ENCODE measurements around the gene NUP62. TPM values are rescaled to one million over a fixed set of nuclear protein-coding genes. Genes with fewer than 3 reads are reported as not detected.

The NUP62 gene
- total and polyA plus RNA-seq, 4 donors: 14.2 to 19.8 (median 18.1) TPM

- no peak overlapping the region for H3K4me3 ChIP-seq (ENCODE audit: low read depth in 1 of 3, low read length in 3 of 3)
- H3K4me1 ChIP-seq (ENCODE audit: control insufficient read depth in 4 of 4, insufficient read depth in 4 of 4, low read length in 3 of 4): peaks cover 0 to 10% (median 5%) of the 10 kb centered on the region in 4 donors
- no peak overlapping the region for H3K27ac ChIP-seq (ENCODE audit: low read depth in 1 of 2, low read length in 2 of 2)
- H3K27me3 ChIP-seq (ENCODE audit: control insufficient read depth in 4 of 4, insufficient read depth in 4 of 4, low read length in 3 of 4): no peaks in the 10 kb centered on the region
- TF ChIP-seq GABPA (IDR thresholded peaks at IDR 0.05 in 1 of 2, conservative IDR thresholded peaks at IDR 0.05 in 1 of 2): no peak
- no peak for TF ChIP-seq YY1 (IDR thresholded peaks at IDR 0.05)
- no peak for TF ChIP-seq FOXA1 (IDR thresholded peaks at IDR 0.05)
- TF ChIP-seq ATF3 (IDR thresholded peaks at IDR 0.05): no peak
- no peak for TF ChIP-seq NR2F2 (IDR thresholded peaks at IDR 0.05)
- no peak for TF ChIP-seq JUND (IDR thresholded peaks at IDR 0.05)
- no peak for TF ChIP-seq TAF1 (conservative IDR thresholded peaks at IDR 0.05)
- no peak for TF ChIP-seq ZBTB33 (IDR thresholded peaks at IDR 0.05)
- no peak for TF ChIP-seq RXRA (IDR thresholded peaks at IDR 0.05)
- TF ChIP-seq CTCF (IDR thresholded peaks at IDR 0.05; ENCODE audit: low read depth, low read length, missing input control): no peak
- no peak for TF ChIP-seq HNF4G (IDR thresholded peaks at IDR 0.05)
- no peak for TF ChIP-seq MAX (IDR thresholded peaks at IDR 0.05)
- TF ChIP-seq FOXA2 (IDR thresholded peaks at IDR 0.05): no peak
- TF ChIP-seq HNF4A (conservative IDR thresholded peaks at IDR 0.05): no peak
- no peak for TF ChIP-seq RAD21 (IDR thresholded peaks at IDR 0.05)
- no peak for TF ChIP-seq REST (IDR thresholded peaks at IDR 0.05)
- WGBS: 78% methylated on average over 7 of the region's 7 CpGs
- no peak for DNase-seq (ENCODE audit: low spot score)
- H3K9me3 ChIP-seq (ENCODE audit: control insufficient read depth in 4 of 4, low read length in 3 of 4): no peaks in the 10 kb centered on the region
- H3K9ac ChIP-seq (ENCODE audit: low read depth in 1 of 2, low read length in 2 of 2): no peak overlapping the region
- no peaks in the 10 kb centered on the region for H3K36me3 ChIP-seq (ENCODE audit: control insufficient read depth in 4 of 4, insufficient read depth in 3 of 4, low read depth in 1 of 4, low read length in 3 of 4)
Observed at GRCh38 chr19:49939721-49940481, 10.6 kb upstream of the NUP62 start.
